Astrocyte (in vitro differentiated cells and primary cell): Measurements from ENCODE around the gene STK24. TPM values are rescaled to one million over a fixed set of nuclear protein-coding genes. Genes with fewer than 3 reads are reported as not detected.

Source experiments
- DNase-seq: peaks from one replicate; pipeline ENCODE4 v3.0.0-alpha.2; 2010; ENCODE audit warnings: low read depth
- FAIRE-seq: peaks from 2 replicates; lab custom pipeline; 2011; peaks lifted over from hg19 to GRCh38; lab: Jason Lieb, UNC
- H2AFZ ChIP-seq: 2 replicates; pipeline ENCODE4 v1.6.0; 2012; ENCODE audit warnings: low read depth, low read length, inconsistent platforms
- H3K27ac ChIP-seq: 2 replicates; pipeline ENCODE4 v1.5.1; 2011; ENCODE audit warnings: low read depth, low read length, inconsistent platforms
- H3K27me3 ChIP-seq: 2 replicates; pipeline ENCODE4 v1.6.0; 2011; ENCODE audit warnings: low read length, inconsistent platforms; ENCODE audit not compliant: insufficient read depth
- H3K36me3 ChIP-seq: 2 replicates; pipeline ENCODE4 v1.5.1; 2011; ENCODE audit warnings: low read length, inconsistent platforms; ENCODE audit not compliant: insufficient read depth
- H3K4me1 ChIP-seq: 2 replicates; pipeline ENCODE4 v1.5.1; 2011; ENCODE audit warnings: low read length, inconsistent platforms; ENCODE audit not compliant: insufficient read depth
- H3K4me2 ChIP-seq: 2 replicates; pipeline ENCODE4 v1.6.0; 2012; ENCODE audit warnings: low read length, inconsistent platforms
- H3K4me3 ChIP-seq: 2 replicates; pipeline ENCODE4 v1.5.1; 2011; ENCODE audit warnings: low read depth, mild to moderate bottlenecking, low read length, inconsistent platforms; ENCODE audit not compliant: insufficient read depth
- H3K79me2 ChIP-seq: 2 replicates; pipeline ENCODE4 v1.6.0; 2012; ENCODE audit warnings: mild to moderate bottlenecking, low read length, inconsistent platforms; ENCODE audit not compliant: insufficient read depth
- H3K9ac ChIP-seq: 2 replicates; pipeline ENCODE4 v1.6.0; 2012; ENCODE audit warnings: mild to moderate bottlenecking, low read length, inconsistent platforms
- H3K9me3 ChIP-seq: 2 replicates; pipeline ENCODE4 v1.5.1; 2012; ENCODE audit warnings: low read depth, mild to moderate bottlenecking, low read length, inconsistent platforms; ENCODE audit not compliant: insufficient read depth
- H4K20me1 ChIP-seq: 2 replicates; pipeline ENCODE4 v1.6.0; 2012; ENCODE audit warnings: low read length, inconsistent platforms; ENCODE audit not compliant: insufficient read depth
- H3K27ac Mint-ChIP-seq: one replicate; pipeline ENCODE4 v1.8.0; 2021; ENCODE audit warnings: mild to moderate bottlenecking, mixed read lengths; ENCODE audit not compliant: unreplicated experiment
- H3K27me3 Mint-ChIP-seq: one replicate; pipeline ENCODE4 v1.8.0; 2021; ENCODE audit warnings: low read depth, mixed read lengths; ENCODE audit not compliant: unreplicated experiment
- H3K36me3 Mint-ChIP-seq: one replicate; pipeline ENCODE4 v1.8.0; 2021; ENCODE audit warnings: low read depth, mixed read lengths; ENCODE audit not compliant: unreplicated experiment
- H3K4me1 Mint-ChIP-seq: one replicate; pipeline ENCODE4 v1.8.0; 2021; ENCODE audit warnings: low read depth, mixed read lengths; ENCODE audit not compliant: unreplicated experiment
- H3K4me3 Mint-ChIP-seq: one replicate; pipeline ENCODE4 v1.8.0; 2021; ENCODE audit warnings: mild to moderate bottlenecking, moderate library complexity, mixed read lengths; ENCODE audit not compliant: unreplicated experiment
- H3K9me3 Mint-ChIP-seq: one replicate; pipeline ENCODE4 v1.8.0; 2021; ENCODE audit warnings: mild to moderate bottlenecking, mixed read lengths; ENCODE audit not compliant: unreplicated experiment
- EZH2 ChIP-seq: IDR thresholded peaks from 2 replicates; pipeline ENCODE4 v1.6.1; 2012; ENCODE audit warnings: mild to moderate bottlenecking, low read length, inconsistent platforms; ENCODE audit not compliant: insufficient read depth
- total RNA-seq: library from RNA; stranded (reverse); gene quantifications from 2 replicates; pipeline ENCODE4 v1.2.1, GENCODE V29; 2021
- TF ChIP-seq, protein P1 (sequence below): IDR thresholded peaks from 2 replicates; pipeline ENCODE4 v1.5.1; 2011; ENCODE audit warnings: low read depth, mild to moderate bottlenecking, inconsistent platforms, low read length, moderate library complexity; ENCODE audit not compliant: insufficient read depth

The STK24 gene
- total RNA-seq, 1 donor from 2014 or later: 96.1 TPM

DNA sequence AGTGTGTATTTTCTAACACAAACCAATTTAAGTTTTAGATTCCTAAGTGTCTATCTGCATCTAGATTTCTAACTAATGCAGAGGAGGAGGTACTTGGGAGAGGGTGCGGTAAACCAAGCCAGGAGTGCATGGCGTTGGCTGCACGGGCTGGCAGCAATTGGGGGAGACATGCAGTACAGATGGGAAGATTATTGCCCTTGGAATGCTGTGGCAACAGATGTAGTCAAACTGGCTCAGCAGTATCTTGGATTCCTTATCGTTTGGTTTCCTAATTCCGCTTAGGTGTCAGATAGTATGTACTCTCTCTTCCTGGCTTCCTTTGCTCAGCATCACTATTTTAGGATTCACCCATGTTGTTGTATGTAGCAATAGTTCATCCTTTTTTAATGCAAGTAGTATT is 29.4 kb upstream of the STK24 start:
- H3K9ac ChIP-seq: no peak overlapping the region
- no peaks in the 10 kb centered on the region for H3K4me1 ChIP-seq
- no peak overlapping the region for H2AFZ ChIP-seq
- no peaks in the 10 kb centered on the region for H3K36me3 ChIP-seq
- H3K4me2 ChIP-seq: no peak overlapping the region
- no peak overlapping the region for H3K27ac Mint-ChIP-seq
- peaks cover 11% of the 10 kb centered on the region for H3K27me3 Mint-ChIP-seq
- no peaks in the 10 kb centered on the region for H3K79me2 ChIP-seq
- FAIRE-seq (no peak), DNase-seq (no peak)
- peaks cover 3% of the 10 kb centered on the region for H3K27me3 ChIP-seq
- H3K36me3 Mint-ChIP-seq: no peaks in the 10 kb centered on the region
- no peaks in the 10 kb centered on the region for H3K9me3 ChIP-seq
- no peak overlapping the region for H3K4me3 Mint-ChIP-seq
- no peaks in the 10 kb centered on the region for H4K20me1 ChIP-seq
- no peaks in the 10 kb centered on the region for H3K4me1 Mint-ChIP-seq
- no peaks in the 10 kb centered on the region for H3K9me3 Mint-ChIP-seq
- TF ChIP-seq EZH2: no peak
- TF ChIP-seq, protein P1, sequence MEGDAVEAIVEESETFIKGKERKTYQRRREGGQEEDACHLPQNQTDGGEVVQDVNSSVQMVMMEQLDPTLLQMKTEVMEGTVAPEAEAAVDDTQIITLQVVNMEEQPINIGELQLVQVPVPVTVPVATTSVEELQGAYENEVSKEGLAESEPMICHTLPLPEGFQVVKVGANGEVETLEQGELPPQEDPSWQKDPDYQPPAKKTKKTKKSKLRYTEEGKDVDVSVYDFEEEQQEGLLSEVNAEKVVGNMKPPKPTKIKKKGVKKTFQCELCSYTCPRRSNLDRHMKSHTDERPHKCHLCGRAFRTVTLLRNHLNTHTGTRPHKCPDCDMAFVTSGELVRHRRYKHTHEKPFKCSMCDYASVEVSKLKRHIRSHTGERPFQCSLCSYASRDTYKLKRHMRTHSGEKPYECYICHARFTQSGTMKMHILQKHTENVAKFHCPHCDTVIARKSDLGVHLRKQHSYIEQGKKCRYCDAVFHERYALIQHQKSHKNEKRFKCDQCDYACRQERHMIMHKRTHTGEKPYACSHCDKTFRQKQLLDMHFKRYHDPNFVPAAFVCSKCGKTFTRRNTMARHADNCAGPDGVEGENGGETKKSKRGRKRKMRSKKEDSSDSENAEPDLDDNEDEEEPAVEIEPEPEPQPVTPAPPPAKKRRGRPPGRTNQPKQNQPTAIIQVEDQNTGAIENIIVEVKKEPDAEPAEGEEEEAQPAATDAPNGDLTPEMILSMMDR: no peak
- no peak overlapping the region for H3K27ac ChIP-seq
- H3K4me3 ChIP-seq: no peak overlapping the region

DNA sequence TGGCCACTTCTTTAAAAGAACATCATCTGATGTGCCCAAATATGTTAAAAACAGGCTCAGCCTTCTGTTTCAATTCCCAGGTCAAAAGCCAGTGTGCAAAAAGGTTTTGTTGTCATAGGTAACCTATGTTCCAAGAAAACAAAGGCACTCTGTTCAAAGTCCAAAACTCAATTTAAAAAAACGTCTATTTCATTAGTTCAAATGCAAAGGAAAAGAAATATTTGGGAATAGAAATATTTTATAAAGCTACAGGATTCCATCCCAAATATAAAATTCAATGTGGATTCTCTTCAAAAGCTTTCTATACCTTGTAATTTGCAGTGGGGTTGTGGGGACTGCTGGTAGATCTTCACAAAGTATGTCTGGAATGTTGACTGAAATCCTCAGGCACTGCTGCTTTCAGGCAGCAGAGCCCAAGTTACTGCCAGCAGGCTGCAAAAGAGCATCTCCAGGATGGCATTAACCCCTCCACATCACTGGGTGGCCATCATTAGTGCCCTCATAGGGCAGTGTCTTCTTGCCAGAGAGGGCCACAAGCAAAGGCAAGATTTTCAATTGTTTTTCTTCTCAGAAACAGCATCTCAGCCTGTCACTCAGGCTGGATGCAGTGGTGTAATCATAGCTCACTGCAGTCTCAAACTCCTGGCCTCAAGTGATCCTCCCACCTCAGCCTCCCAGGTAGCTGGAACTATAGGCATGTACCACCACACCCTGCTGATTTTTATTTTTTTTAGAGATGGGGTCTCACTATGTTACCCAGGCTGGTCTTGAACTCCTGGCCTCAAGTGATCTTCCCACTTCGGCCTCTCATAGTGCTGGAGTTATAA is 22.8 kb upstream of the STK24 start:
- Histone ChIP-seq H3K4me3 (no peak overlapping the region), H4K20me1 (no peaks in the 10 kb centered on the region), H3K4me1 (peaks cover 5% of the 10 kb centered on the region), H3K36me3 (no peaks in the 10 kb centered on the region), H3K9me3 (no peaks in the 10 kb centered on the region), H3K79me2 (no peaks in the 10 kb centered on the region), H3K9ac (no peak overlapping the region), H3K27me3 (no peaks in the 10 kb centered on the region), H3K4me2 (no peak overlapping the region), H2AFZ (no peak overlapping the region), H3K27ac (no peak overlapping the region)
- Mint-ChIP-seq H3K36me3 (no peaks in the 10 kb centered on the region), H3K4me1 (peaks cover 10% of the 10 kb centered on the region), H3K9me3 (no peaks in the 10 kb centered on the region), H3K27me3 (peaks cover 2% of the 10 kb centered on the region), H3K4me3 (no peak overlapping the region), H3K27ac (peak overlapping the region; percentile 4)
- no peak for TF ChIP-seq EZH2
- TF ChIP-seq, protein P1: no peak
- FAIRE-seq: no peak
- no peak for DNase-seq

DNA sequence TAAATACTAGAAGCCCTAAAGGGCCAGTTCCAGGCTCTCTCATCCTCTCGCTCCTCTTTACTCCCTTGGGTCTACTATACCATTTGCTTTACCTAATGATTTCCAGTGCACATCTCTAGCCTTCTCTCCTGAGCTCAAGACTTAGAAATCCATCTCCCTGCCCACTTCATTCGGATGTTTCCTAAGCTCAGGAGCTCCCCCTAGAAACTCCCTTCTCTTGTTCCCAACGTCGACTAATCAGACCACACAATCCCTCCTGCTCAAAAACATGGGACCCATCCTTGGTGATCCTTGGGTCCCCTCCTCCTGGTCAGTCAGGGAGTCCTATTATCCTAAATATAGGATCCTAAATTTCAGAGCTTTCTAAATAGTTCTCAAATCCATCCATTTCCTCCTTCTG is 21.1 kb upstream of the STK24 start:
- Mint-ChIP-seq H3K36me3 (no peaks in the 10 kb centered on the region), H3K27ac (no peak overlapping the region), H3K9me3 (no peaks in the 10 kb centered on the region), H3K27me3 (peaks cover 3% of the 10 kb centered on the region), H3K4me3 (no peak overlapping the region), H3K4me1 (peaks cover 10% of the 10 kb centered on the region)
- DNase-seq (no peak), FAIRE-seq (no peak)
- Histone ChIP-seq H4K20me1 (no peaks in the 10 kb centered on the region), H3K36me3 (no peaks in the 10 kb centered on the region), H3K79me2 (no peaks in the 10 kb centered on the region), H3K4me3 (no peak overlapping the region), H3K27ac (no peak overlapping the region), H2AFZ (no peak overlapping the region), H3K9ac (no peak overlapping the region), H3K4me2 (no peak overlapping the region), H3K4me1 (peaks cover 5% of the 10 kb centered on the region), H3K9me3 (no peaks in the 10 kb centered on the region), H3K27me3 (no peaks in the 10 kb centered on the region)
- TF ChIP-seq, protein P1: no peak
- TF ChIP-seq EZH2: no peak
